Sigmoid colon (tissue), 7 donors: ENCODE results near the gene NUP54. TPM values are rescaled to one million over a fixed set of nuclear protein-coding genes. Genes with fewer than 3 reads are reported as not detected.

Source experiments
- DNase-seq: peaks from one replicate; pipeline ENCODE4 v3.0.0-alpha.2; 2019
- H3K27ac ChIP-seq, 4 donors: fragments of 200-600 bp; sonication (generic); one replicate each; pipeline ENCODE4 v1.5.1; 2016 to 2019; ENCODE audit warnings: mild to moderate bottlenecking in 1 of 4
- H3K27me3 ChIP-seq, 3 donors: fragments of 200-600 bp; sonication (generic); one replicate each; pipeline ENCODE4 v1.5.1; 2019; ENCODE audit warnings: mild to moderate bottlenecking in 1 of 3
- H3K36me3 ChIP-seq, 4 donors: fragments of 200-600 bp; sonication (generic); one replicate each; pipeline ENCODE4 v1.5.1; 2016 to 2019
- H3K4me1 ChIP-seq, 4 donors: fragments of 200-600 bp; sonication (generic); one replicate each; pipeline ENCODE4 v1.5.1; 2017 to 2019
- H3K4me3 ChIP-seq, 4 donors: fragments of 200-600 bp; sonication (generic); one replicate each; pipeline ENCODE4 v1.5.1; 2017 to 2019; ENCODE audit warnings: mild to moderate bottlenecking in 2 of 4, moderate library complexity in 1 of 4
- H3K9me3 ChIP-seq, 4 donors: fragments of 200-600 bp in 3 of 4; sonication (generic) in 3 of 4; one replicate each; pipeline versions ENCODE4 v1.5.1 to v1.6.1; 2013 to 2019
- CTCF ChIP-seq, 4 experiments: fragments of 450-650 bp in 3 of 4; fragments of 200-600 bp in 1 of 4; IDR thresholded peaks; one replicate each; pipeline ENCODE4 v1.5.1; 2016 to 2019; ENCODE audit warnings: antibody characterized with exemption in 4 of 4, mild to moderate bottlenecking in 3 of 4, moderate library complexity in 2 of 4
- EP300 ChIP-seq, 4 donors: sonication (generic); formaldehyde crosslinking; IDR thresholded peaks; one replicate each; pipeline ENCODE4 v1.6.1; 2017; ENCODE audit warnings: antibody characterized with exemption in 4 of 4
- POLR2A ChIP-seq, 2 donors: fragments of 450-650 bp; IDR thresholded peaks; one replicate each; pipeline ENCODE4 v1.6.1; 2016; ENCODE audit warnings: antibody characterized with exemption in 2 of 2, mild to moderate bottlenecking in 2 of 2, moderate library complexity in 2 of 2
- POLR2AphosphoS5 ChIP-seq, 4 donors: sonication (generic); formaldehyde crosslinking; IDR thresholded peaks; one replicate each; pipeline ENCODE4 v1.6.1; 2017; ENCODE audit warnings: antibody characterized with exemption in 4 of 4
- WGBS, 2 donors: extraction: QIAGEN DNeasy Blood & Tissue Kit; methylation state at CpG; one replicate each; pipeline ENCODE4 v1.1.7; 2013; 5-methylcytosine and 5-hydroxymethylcytosine counted together
- intact Hi-C: fragments of 100-400 bp; cut with DNase I; formaldehyde crosslinking; loops from one replicate; pipeline ENCODE4 v1.15.1; 2023
- polyA plus RNA-seq, 3 donors: library from polyadenylated mRNA; stranded (reverse); fragments of 200-250 nt; gene quantifications; one replicate each; pipeline ENCODE4 v1.2.3, GENCODE V29; 2013
- total RNA-seq, 4 donors: library from RNA; depleted of rRNA; stranded (reverse); fragments of >200 nt; gene quantifications; one replicate each; pipeline ENCODE4 v1.1.0, GENCODE V29; 2016
- donor health status: healthy with polysubstance abuse.
- donor health status: Bipolar disorder and iron deficiency.
- donor health status: healthy.

The NUP54 gene
- total and polyA plus RNA-seq, 7 donors, result 16.6 to 57.9 (median 38.0) TPM

- peaks cover 0 to 5% (median 0%) of the 10 kb centered on the region in 4 donors for H3K4me1 ChIP-seq
- intact Hi-C loops, result no loop called here
- H3K36me3 ChIP-seq, result no peaks in the 10 kb centered on the region
- 89 to 91% methylated on average over 3 of the region's 3 CpGs for WGBS, 2 donors
- no peaks in the 10 kb centered on the region for H3K9me3 ChIP-seq
- no peak for TF ChIP-seq EP300 (IDR thresholded peaks at IDR 0.05)
- no peak for TF ChIP-seq POLR2A (IDR thresholded peaks at IDR 0.05)
- TF ChIP-seq CTCF (IDR thresholded peaks at IDR 0.05), result no peak
- no peak for TF ChIP-seq POLR2AphosphoS5 (IDR thresholded peaks at IDR 0.05)
- no peak for DNase-seq
- no peak overlapping the region for H3K4me3 ChIP-seq
- no peaks in the 10 kb centered on the region for H3K27me3 ChIP-seq
- no peak overlapping the region for H3K27ac ChIP-seq
Measured at GRCh38 chr4:76083386-76083988, 64.7 kb downstream of the NUP54 start.

GRCh38 chr4:76078033-76078613 lies 70.1 kb downstream of the NUP54 start:
- WGBS, 2 donors, result 88 to 90% methylated on average over 4 of the region's 4 CpGs
- no peaks in the 10 kb centered on the region for H3K36me3 ChIP-seq
- DNase-seq, result no peak
- no peak for TF ChIP-seq EP300 (IDR thresholded peaks at IDR 0.05)
- TF ChIP-seq POLR2A (IDR thresholded peaks at IDR 0.05), result no peak
- no peak for TF ChIP-seq POLR2AphosphoS5 (IDR thresholded peaks at IDR 0.05)
- TF ChIP-seq CTCF (IDR thresholded peaks at IDR 0.05), result no peak
- no peak overlapping the region for H3K27ac ChIP-seq
- no peaks in the 10 kb centered on the region for H3K9me3 ChIP-seq
- intact Hi-C loops, result no loop called here
- H3K27me3 ChIP-seq, result no peaks in the 10 kb centered on the region
- H3K4me3 ChIP-seq, result no peak overlapping the region
- H3K4me1 ChIP-seq, result peaks cover 0 to 20% (median 10%) of the 10 kb centered on the region in 4 donors

- no peaks in the 10 kb centered on the region for H3K36me3 ChIP-seq
- H3K27ac ChIP-seq, result peak overlapping the region in 3 of 4 donors; percentile 7 to 21 (median 11)
- intact Hi-C loops, result no loop called here
- H3K9me3 ChIP-seq, result no peaks in the 10 kb centered on the region
- no peaks in the 10 kb centered on the region for H3K27me3 ChIP-seq
- H3K4me1 ChIP-seq, result peaks cover 0 to 28% (median 10%) of the 10 kb centered on the region in 4 donors
- no peak for DNase-seq
- WGBS, 2 donors, result 72 to 76% methylated on average over 4 of the region's 4 CpGs
- H3K4me3 ChIP-seq, result no peak overlapping the region
- no peak for TF ChIP-seq POLR2A (IDR thresholded peaks at IDR 0.05)
- TF ChIP-seq EP300 (IDR thresholded peaks at IDR 0.05), result no peak
- no peak for TF ChIP-seq POLR2AphosphoS5 (IDR thresholded peaks at IDR 0.05)
- TF ChIP-seq CTCF (IDR thresholded peaks at IDR 0.05), result no peak
Measured at GRCh38 chr4:76074993-76075600, 73.1 kb downstream of the NUP54 start.

GRCh38 chr4:76074468-76074867 lies 73.7 kb downstream of the NUP54 start, which contains the start of gene ART3:
TSS of gene ART3 (plus strand) at chr4:76074709. CDS start at chr4:76075890, 1,181 bp downstream.
- peak within 1 kb of the TSS in 3 of 4 donors; percentile 7 to 21 (median 11) for H3K27ac ChIP-seq
- no peak for DNase-seq
- peaks cover 0 to 28% (median 10%) of the 10 kb centered on the region in 4 donors for H3K4me1 ChIP-seq
- H3K27me3 ChIP-seq, result no peaks in the 10 kb centered on the region
- intact Hi-C loops, result no loop called here
- H3K9me3 ChIP-seq, result no peaks in the 10 kb centered on the region
- no peak within 1 kb of the TSS for H3K4me3 ChIP-seq
- no peak for TF ChIP-seq CTCF (IDR thresholded peaks at IDR 0.05)
- TF ChIP-seq EP300 (IDR thresholded peaks at IDR 0.05), result no peak
- no peak for TF ChIP-seq POLR2A (IDR thresholded peaks at IDR 0.05)
- no peak for TF ChIP-seq POLR2AphosphoS5 (IDR thresholded peaks at IDR 0.05)
- 74 to 91% methylated on average over 1 of the region's 1 CpG for WGBS, 2 donors
- H3K36me3 ChIP-seq, result no peaks in the 10 kb centered on the region
